IPS-18c (cell line): ENCODE results near the gene SLCO6A1.

Experiments used
- H3K4me3 ChIP-seq: 2 replicates; pipeline ENCODE4 v1.7.0; 2013; ENCODE audit warnings: low read depth, mild to moderate bottlenecking, low read length, moderate library complexity; ENCODE audit not compliant: insufficient read depth
- H3K9me3 ChIP-seq: one replicate; pipeline ENCODE4 v1.6.1; 2013; ENCODE audit warnings: mild to moderate bottlenecking, low read length, moderate library complexity; ENCODE audit not compliant: control insufficient read depth, insufficient read depth

SLCO6A1 gene, protein sequence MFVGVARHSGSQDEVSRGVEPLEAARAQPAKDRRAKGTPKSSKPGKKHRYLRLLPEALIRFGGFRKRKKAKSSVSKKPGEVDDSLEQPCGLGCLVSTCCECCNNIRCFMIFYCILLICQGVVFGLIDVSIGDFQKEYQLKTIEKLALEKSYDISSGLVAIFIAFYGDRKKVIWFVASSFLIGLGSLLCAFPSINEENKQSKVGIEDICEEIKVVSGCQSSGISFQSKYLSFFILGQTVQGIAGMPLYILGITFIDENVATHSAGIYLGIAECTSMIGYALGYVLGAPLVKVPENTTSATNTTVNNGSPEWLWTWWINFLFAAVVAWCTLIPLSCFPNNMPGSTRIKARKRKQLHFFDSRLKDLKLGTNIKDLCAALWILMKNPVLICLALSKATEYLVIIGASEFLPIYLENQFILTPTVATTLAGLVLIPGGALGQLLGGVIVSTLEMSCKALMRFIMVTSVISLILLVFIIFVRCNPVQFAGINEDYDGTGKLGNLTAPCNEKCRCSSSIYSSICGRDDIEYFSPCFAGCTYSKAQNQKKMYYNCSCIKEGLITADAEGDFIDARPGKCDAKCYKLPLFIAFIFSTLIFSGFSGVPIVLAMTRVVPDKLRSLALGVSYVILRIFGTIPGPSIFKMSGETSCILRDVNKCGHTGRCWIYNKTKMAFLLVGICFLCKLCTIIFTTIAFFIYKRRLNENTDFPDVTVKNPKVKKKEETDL

GRCh38 chr5:102498271-102499034, at the start of gene SLCO6A1:
TSS of gene SLCO6A1 (minus strand) at chr5:102499001. CDS start at chr5:102498844, 157 bp downstream.
- H3K4me3 ChIP-seq, result no peak within 1 kb of the TSS

GRCh38 chr5:102547141-102548035, 48.6 kb upstream of the SLCO6A1 start:
- Histone ChIP-seq H3K9me3 (no peaks in the 10 kb centered on the region), H3K4me3 (no peak overlapping the region)

More at GRCh38 chr5:102498271-102499034, at the start of gene SLCO6A1:
- H3K9me3 ChIP-seq, result no peaks in the 10 kb centered on the region

GRCh38 chr5:102545175-102545574, 46.4 kb upstream of the SLCO6A1 start:
- Histone ChIP-seq H3K9me3 (no peaks in the 10 kb centered on the region), H3K4me3 (no peak overlapping the region)

- Histone ChIP-seq H3K4me3 (no peak overlapping the region), H3K9me3 (no peaks in the 10 kb centered on the region)
These were observed 43.3 kb upstream of the SLCO6A1 start for GRCh38 chr5:102542057-102542456.

GRCh38 chr5:102539996-102540728, 41.4 kb upstream of the SLCO6A1 start:
- Histone ChIP-seq H3K4me3 (no peak overlapping the region), H3K9me3 (peaks cover under 1% of the 10 kb centered on the region)

DNA sequence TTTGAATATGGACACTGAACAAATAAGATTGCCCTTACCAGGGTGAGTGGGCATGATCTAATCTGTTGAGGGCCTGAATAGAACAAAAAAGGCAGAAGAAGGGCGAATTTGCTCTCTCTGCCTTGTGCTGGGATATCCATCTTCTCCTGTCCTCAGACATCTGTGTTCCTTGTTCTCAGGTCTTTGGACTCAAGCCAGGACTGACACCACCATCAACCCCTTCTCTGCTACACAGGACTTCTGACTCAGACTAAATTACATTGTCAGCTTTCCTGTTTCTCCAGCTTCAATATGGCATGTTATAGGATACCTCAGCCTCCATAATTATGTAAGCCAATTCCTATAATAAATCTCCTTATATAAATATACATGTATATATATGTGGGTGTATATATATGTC, 40.8 kb upstream of the SLCO6A1 start:
- peaks cover 2% of the 10 kb centered on the region for H3K9me3 ChIP-seq

DNA sequence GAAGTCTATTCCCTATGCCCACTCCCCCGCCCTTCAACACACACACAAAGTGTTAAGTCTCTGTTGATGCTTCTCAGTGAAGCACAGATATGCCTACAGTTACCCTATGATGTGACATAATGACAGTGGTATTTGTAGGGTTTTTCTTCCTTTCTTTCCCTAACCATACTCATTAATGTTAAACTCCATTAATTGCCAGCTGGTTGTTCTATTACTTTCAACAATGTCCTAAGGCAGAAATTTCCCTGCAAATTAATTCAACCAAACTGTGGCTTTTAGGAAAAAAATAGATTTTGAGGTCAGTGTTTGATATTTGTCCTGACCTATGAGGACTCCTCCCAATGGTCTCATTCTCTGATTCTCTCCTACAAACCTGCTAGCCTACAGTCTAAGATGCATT, 38.2 kb upstream of the SLCO6A1 start:
- H3K4me3 ChIP-seq, result no peak overlapping the region
- peaks cover 2% of the 10 kb centered on the region for H3K9me3 ChIP-seq

More for the DNA sequence above, 40.8 kb upstream of the SLCO6A1 start:
- H3K4me3 ChIP-seq, result no peak overlapping the region

DNA sequence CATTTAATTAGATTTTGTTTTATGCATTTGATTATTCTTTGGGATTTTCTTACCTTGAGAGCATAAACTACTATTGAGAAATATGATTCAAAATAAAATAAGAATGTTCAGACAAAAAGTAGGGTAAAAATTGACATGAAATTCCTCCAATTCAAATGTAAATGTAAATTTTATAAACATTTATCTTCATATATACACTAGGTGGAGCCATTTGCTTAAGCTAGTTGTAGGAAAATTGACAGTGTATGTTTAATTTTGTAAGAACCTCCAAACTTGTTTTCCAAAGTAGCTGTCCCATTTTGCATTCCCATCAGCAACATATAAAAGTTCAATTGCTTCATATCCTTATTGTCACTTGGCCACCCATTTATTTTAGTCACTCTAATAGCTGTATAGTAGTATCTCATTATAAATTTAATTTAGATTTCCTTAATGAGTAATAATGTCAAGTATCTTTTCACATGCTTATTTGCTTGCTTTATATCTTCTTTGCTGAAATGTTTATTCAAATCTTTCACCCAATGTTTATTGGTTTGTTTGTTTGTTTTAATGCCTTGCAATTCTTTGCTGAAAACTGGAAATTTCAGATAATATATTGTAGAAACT, 37.6 kb upstream of the SLCO6A1 start:
- peaks cover 2% of the 10 kb centered on the region for H3K9me3 ChIP-seq

GRCh38 chr5:102532123-102532522, 33.3 kb upstream of the SLCO6A1 start:
- peaks cover 2% of the 10 kb centered on the region for H3K9me3 ChIP-seq
- H3K4me3 ChIP-seq, result no peak overlapping the region

More for the DNA sequence above, 37.6 kb upstream of the SLCO6A1 start:
- H3K4me3 ChIP-seq, result no peak overlapping the region

- peaks cover 2% of the 10 kb centered on the region for H3K9me3 ChIP-seq
- H3K4me3 ChIP-seq, result no peak overlapping the region
These were observed 32.7 kb upstream of the SLCO6A1 start for GRCh38 chr5:102531506-102531905.

- H3K4me3 ChIP-seq, result no peak overlapping the region
- no peaks in the 10 kb centered on the region for H3K9me3 ChIP-seq
These were observed 30.6 kb upstream of the SLCO6A1 start for GRCh38 chr5:102529447-102529846.

GRCh38 chr5:102529031-102529430, 30.2 kb upstream of the SLCO6A1 start:
- Histone ChIP-seq H3K4me3 (no peak overlapping the region), H3K9me3 (no peaks in the 10 kb centered on the region)

- Histone ChIP-seq H3K9me3 (no peaks in the 10 kb centered on the region), H3K4me3 (no peak overlapping the region)
These were observed 29.8 kb upstream of the SLCO6A1 start for GRCh38 chr5:102528600-102528999.

- no peaks in the 10 kb centered on the region for H3K9me3 ChIP-seq
- H3K4me3 ChIP-seq, result no peak overlapping the region
These were observed 28.7 kb upstream of the SLCO6A1 start for GRCh38 chr5:102527547-102527946.

DNA sequence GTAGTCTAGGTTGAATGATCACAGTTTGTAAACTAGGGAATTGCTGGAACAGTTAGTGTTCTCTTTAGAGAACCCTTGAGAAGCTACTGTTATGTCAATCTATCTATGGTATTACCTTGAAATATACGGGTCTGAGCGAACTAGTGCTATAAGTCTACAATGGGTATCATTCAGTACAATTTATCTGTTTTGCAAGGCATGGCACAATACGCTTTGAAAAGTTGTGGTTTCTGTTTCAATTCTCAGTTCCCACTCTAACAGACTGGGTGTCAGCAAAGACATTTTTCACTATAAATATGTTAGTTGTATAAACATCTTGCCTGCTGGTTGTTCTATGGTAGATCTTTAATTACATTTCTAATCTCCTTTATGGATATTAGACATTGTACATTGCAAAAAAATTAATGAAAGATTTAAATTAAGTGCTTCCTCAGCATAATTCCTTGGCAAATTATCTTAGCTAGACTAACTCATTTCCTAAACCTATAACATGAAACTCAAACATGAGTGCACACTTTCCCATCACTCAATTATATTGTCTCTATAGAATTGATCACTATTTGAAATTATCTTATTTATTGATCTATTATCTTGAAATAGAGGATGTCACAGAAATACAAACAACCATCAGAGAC, 24.9 kb upstream of the SLCO6A1 start:
- Histone ChIP-seq H3K4me3 (no peak overlapping the region), H3K9me3 (no peaks in the 10 kb centered on the region)
